ENCODE results near the gene PIBF1. TPM values are rescaled to one million over a fixed set of nuclear protein-coding genes. Genes with fewer than 3 reads are reported as not detected.
"Not testable (repeated sequence)": the region's sequence is repeated elsewhere in the genome, so short reads cannot be mapped to it uniquely, and the experiment has no call there.

PIBF1 gene
- total and polyA plus RNA-seq, 4 donors = 1.5 to 29.4 (median 18.0) TPM

DNA sequence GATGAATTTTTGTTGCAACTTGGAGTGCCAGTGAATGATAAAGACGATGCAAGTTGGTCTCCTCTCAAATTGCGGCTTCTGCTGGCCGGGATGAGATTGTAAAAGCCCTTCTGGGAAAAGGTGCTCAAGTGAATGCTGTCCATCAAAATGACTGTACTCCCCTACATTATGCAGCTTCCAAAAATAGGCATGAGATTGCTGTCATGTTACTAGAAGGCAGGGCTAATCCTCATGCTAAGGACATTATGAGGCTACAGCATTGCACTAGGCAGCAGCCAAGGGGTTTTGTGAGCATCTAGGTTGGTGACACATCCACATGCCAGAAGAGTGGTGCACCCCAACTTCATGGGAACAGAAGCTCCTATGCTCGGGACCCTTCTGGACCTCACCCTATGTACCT lies 254.6 kb downstream of the PIBF1 start:
- intact Hi-C loops (cut with DNase I) = no loop called here

DNA sequence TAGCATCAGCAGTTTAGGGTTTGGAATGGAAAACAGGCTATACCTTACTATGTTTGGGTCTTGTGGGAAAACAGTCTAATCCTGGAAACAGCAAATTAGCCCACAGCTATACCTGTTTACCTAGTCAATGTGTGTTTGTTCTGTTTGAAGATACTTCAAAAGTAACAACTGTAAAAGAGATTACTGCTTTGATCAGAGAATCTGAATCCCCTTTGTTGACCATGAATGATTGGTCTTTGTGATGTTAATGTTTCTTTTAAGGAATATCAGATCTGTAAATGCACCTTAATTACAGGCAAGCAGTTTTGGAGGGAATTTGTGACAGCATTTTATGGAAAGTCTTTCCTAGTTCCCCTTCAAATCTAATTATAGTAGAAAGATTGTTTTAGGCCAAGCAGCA lies 256.1 kb downstream of the PIBF1 start:
- H3K27me3 ChIP-seq (ENCODE audit: control insufficient read depth in 1 of 2, insufficient read depth in 2 of 2, low read length in 1 of 2) = no peaks in the 10 kb centered on the region
- intact Hi-C loops (cut with DNase I) = no loop called here
- H3K27ac ChIP-seq (ENCODE audit: low read depth in 1 of 2, low read length in 2 of 2) = no peak overlapping the region
- H3K9me3 ChIP-seq (ENCODE audit: control insufficient read depth, low read length) = no peaks in the 10 kb centered on the region
- H3K4me3 ChIP-seq (ENCODE audit: low read length in 2 of 2) = no peak overlapping the region
- ATAC-seq (ENCODE audit: low FRiP score) (no peak), DNase-seq (no peak)
- no peaks in the 10 kb centered on the region for H3K36me3 ChIP-seq (ENCODE audit: control insufficient read depth in 1 of 2, insufficient read depth in 2 of 2, low read length in 1 of 2)
- no peaks in the 10 kb centered on the region for H3K4me1 ChIP-seq (ENCODE audit: control insufficient read depth in 1 of 2, insufficient read depth in 2 of 2, low read length in 2 of 2)

More for the DNA sequence above, 254.6 kb downstream of the PIBF1 start:
- ATAC-seq (ENCODE audit: low FRiP score) (no peak), DNase-seq (no peak)
- Histone ChIP-seq H3K4me1 (ENCODE audit: control insufficient read depth in 1 of 2, insufficient read depth in 2 of 2, low read length in 2 of 2) (no peaks in the 10 kb centered on the region), H3K27me3 (ENCODE audit: control insufficient read depth in 1 of 2, insufficient read depth in 2 of 2, low read length in 1 of 2) (no peaks in the 10 kb centered on the region), H3K36me3 (ENCODE audit: control insufficient read depth in 1 of 2, insufficient read depth in 2 of 2, low read length in 1 of 2) (no peaks in the 10 kb centered on the region), H3K9me3 (ENCODE audit: control insufficient read depth, low read length) (no peaks in the 10 kb centered on the region), H3K27ac (ENCODE audit: low read depth in 1 of 2, low read length in 2 of 2) (no peak overlapping the region), H3K4me3 (ENCODE audit: low read length in 2 of 2) (no peak overlapping the region)
- 92 to 95% methylated on average over 4 of the region's 4 CpGs for WGBS, 2 donors

- Histone ChIP-seq H3K27ac (ENCODE audit: low read depth in 1 of 2, low read length in 2 of 2) (no peak overlapping the region), H3K4me3 (ENCODE audit: low read length in 2 of 2) (no peak overlapping the region), H3K36me3 (ENCODE audit: control insufficient read depth in 1 of 2, insufficient read depth in 2 of 2, low read length in 1 of 2) (no peaks in the 10 kb centered on the region), H3K27me3 (ENCODE audit: control insufficient read depth in 1 of 2, insufficient read depth in 2 of 2, low read length in 1 of 2) (no peaks in the 10 kb centered on the region), H3K4me1 (ENCODE audit: control insufficient read depth in 1 of 2, insufficient read depth in 2 of 2, low read length in 2 of 2) (no peaks in the 10 kb centered on the region), H3K9me3 (ENCODE audit: control insufficient read depth, low read length) (no peaks in the 10 kb centered on the region)
- ATAC-seq (ENCODE audit: low FRiP score) (no peak), DNase-seq (no peak)
- intact Hi-C loops (cut with DNase I) = no loop called here
- 84 to 86% methylated on average over 2 of the region's 2 CpGs for WGBS, 2 donors
These were observed 257.5 kb downstream of the PIBF1 start for GRCh38 chr13:73039201-73040108.

DNA sequence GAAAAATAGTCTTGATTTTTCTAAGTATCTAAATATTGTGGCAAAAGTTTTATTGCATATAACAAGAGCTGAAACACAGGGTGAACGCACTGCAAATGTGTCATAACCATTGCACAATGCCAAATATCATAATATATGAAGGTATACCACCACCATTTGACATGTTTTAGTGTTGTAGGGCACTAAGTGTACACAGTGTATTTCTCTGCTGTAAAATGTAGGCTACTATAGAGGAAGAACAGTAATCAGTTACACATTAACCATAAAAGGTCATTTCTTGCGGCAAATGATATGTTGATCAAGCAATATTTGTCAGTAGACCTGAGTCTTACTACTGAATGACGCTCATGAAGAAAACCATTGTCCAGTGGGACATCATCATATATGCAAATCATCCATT lies 258.6 kb downstream of the PIBF1 start:
- H3K4me3 ChIP-seq (ENCODE audit: low read length in 2 of 2) = no peak overlapping the region
- no peaks in the 10 kb centered on the region for H3K27me3 ChIP-seq (ENCODE audit: control insufficient read depth in 1 of 2, insufficient read depth in 2 of 2, low read length in 1 of 2)
- no peaks in the 10 kb centered on the region for H3K36me3 ChIP-seq (ENCODE audit: control insufficient read depth in 1 of 2, insufficient read depth in 2 of 2, low read length in 1 of 2)
- H3K4me1 ChIP-seq (ENCODE audit: control insufficient read depth in 1 of 2, insufficient read depth in 2 of 2, low read length in 2 of 2) = no peaks in the 10 kb centered on the region
- DNase-seq = no peak
- no peak for ATAC-seq (ENCODE audit: low FRiP score)
- H3K9me3 ChIP-seq (ENCODE audit: control insufficient read depth, low read length) = no peaks in the 10 kb centered on the region
- intact Hi-C loops (cut with DNase I) = no loop called here
- WGBS, 2 donors = 87 to 89% methylated on average over 3 of the region's 3 CpGs
- H3K27ac ChIP-seq (ENCODE audit: low read depth in 1 of 2, low read length in 2 of 2) = no peak overlapping the region

DNA sequence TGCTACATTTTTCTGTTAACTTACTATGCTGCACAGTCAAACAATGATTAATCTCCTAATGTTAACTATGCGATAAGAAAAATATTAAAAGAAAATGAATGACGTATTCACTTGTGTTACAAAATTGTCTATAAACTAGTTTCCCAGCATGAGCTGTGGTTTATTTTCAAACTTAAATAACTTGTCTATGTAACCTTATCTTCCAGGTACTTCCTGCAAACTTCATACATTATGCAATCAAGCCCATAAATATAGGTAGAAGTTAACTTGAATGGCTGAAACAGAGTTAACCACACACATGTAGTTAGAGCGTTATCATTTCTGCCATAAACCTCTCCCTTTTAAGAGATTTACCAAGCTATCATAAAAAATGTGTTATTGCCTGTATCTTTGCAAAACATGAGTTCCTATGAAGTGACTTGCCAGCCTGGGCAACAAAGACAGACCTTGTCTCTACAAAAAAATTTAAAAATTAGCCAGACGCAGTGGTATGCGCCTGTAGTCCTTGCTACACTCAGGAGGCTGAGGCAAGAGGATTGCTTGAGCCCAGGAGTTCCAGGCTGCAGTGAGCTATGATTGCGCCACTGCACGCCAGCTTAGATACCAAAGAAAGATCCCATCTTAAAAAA lies 259.1 kb downstream of the PIBF1 start:
- intact Hi-C loops (cut with DNase I) = no loop called here
- Histone ChIP-seq H3K9me3 (ENCODE audit: control insufficient read depth, low read length) (no peaks in the 10 kb centered on the region), H3K27me3 (ENCODE audit: control insufficient read depth in 1 of 2, insufficient read depth in 2 of 2, low read length in 1 of 2) (no peaks in the 10 kb centered on the region), H3K4me3 (ENCODE audit: low read length in 2 of 2) (no peak overlapping the region), H3K36me3 (ENCODE audit: control insufficient read depth in 1 of 2, insufficient read depth in 2 of 2, low read length in 1 of 2) (no peaks in the 10 kb centered on the region), H3K4me1 (ENCODE audit: control insufficient read depth in 1 of 2, insufficient read depth in 2 of 2, low read length in 2 of 2) (no peaks in the 10 kb centered on the region), H3K27ac (ENCODE audit: low read depth in 1 of 2, low read length in 2 of 2) (no peak overlapping the region)
- WGBS, 2 donors = 79 to 80% methylated on average over 7 of the region's 7 CpGs
- DNase-seq (no peak), ATAC-seq (ENCODE audit: low FRiP score) (no peak)

GRCh38 chr13:73045031-73045430 lies 263.1 kb downstream of the PIBF1 start:
- Histone ChIP-seq H3K4me1 (ENCODE audit: control insufficient read depth in 1 of 2, insufficient read depth in 2 of 2, low read length in 2 of 2) (no peaks in the 10 kb centered on the region), H3K9me3 (ENCODE audit: control insufficient read depth, low read length) (no peaks in the 10 kb centered on the region), H3K4me3 (ENCODE audit: low read length in 2 of 2) (no peak overlapping the region), H3K27me3 (ENCODE audit: control insufficient read depth in 1 of 2, insufficient read depth in 2 of 2, low read length in 1 of 2) (no peaks in the 10 kb centered on the region), H3K27ac (ENCODE audit: low read depth in 1 of 2, low read length in 2 of 2) (no peak overlapping the region), H3K36me3 (ENCODE audit: control insufficient read depth in 1 of 2, insufficient read depth in 2 of 2, low read length in 1 of 2) (no peaks in the 10 kb centered on the region)
- DNase-seq (no peak), ATAC-seq (ENCODE audit: low FRiP score) (no peak)
- intact Hi-C loops (cut with DNase I) = no loop called here
- WGBS, 2 donors = 90 to 96% methylated on average over 6 of the region's 6 CpGs

DNA sequence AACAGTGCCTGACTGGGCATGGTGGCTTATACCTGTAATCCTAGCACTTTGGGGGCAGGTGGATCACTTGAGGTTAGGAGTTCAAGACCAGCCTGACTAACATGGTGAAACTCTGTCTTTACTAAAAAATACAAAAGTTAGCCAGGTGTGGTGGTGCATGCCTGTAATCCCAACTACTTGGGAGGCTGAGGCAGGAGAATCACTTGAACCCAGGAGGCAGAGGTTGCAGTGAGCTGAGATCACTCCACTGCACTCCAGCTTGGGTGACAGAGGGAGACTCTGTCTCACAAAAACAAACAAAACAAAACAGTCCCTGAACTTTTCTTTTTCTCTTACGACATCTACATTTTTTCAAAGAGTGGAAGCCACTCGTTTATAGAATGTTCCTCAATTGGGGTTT lies 266.7 kb downstream of the PIBF1 start:
- H3K4me1 ChIP-seq (ENCODE audit: control insufficient read depth in 1 of 2, insufficient read depth in 2 of 2, low read length in 2 of 2); DNase-seq; H3K9me3 ChIP-seq (ENCODE audit: control insufficient read depth, low read length); H3K36me3 ChIP-seq (ENCODE audit: control insufficient read depth in 1 of 2, insufficient read depth in 2 of 2, low read length in 1 of 2); H3K27ac ChIP-seq (ENCODE audit: low read depth in 1 of 2, low read length in 2 of 2); intact Hi-C loops (cut with DNase I); H3K4me3 ChIP-seq (ENCODE audit: low read length in 2 of 2); H3K27me3 ChIP-seq (ENCODE audit: control insufficient read depth in 1 of 2, insufficient read depth in 2 of 2, low read length in 1 of 2); ATAC-seq (ENCODE audit: low FRiP score): not testable (repeated sequence)
- 81 to 85% methylated on average over 2 of the region's 2 CpGs for WGBS, 2 donors

GRCh38 chr13:73054712-73055111 lies 272.8 kb downstream of the PIBF1 start:
- Histone ChIP-seq H3K4me1 (ENCODE audit: control insufficient read depth in 1 of 2, insufficient read depth in 2 of 2, low read length in 2 of 2) (no peaks in the 10 kb centered on the region), H3K27me3 (ENCODE audit: control insufficient read depth in 1 of 2, insufficient read depth in 2 of 2, low read length in 1 of 2) (no peaks in the 10 kb centered on the region), H3K4me3 (ENCODE audit: low read length in 2 of 2) (no peak overlapping the region), H3K9me3 (ENCODE audit: control insufficient read depth, low read length) (no peaks in the 10 kb centered on the region), H3K36me3 (ENCODE audit: control insufficient read depth in 1 of 2, insufficient read depth in 2 of 2, low read length in 1 of 2) (no peaks in the 10 kb centered on the region), H3K27ac (ENCODE audit: low read depth in 1 of 2, low read length in 2 of 2) (no peak overlapping the region)
- 66 to 68% methylated on average over 5 of the region's 5 CpGs for WGBS, 2 donors
- ATAC-seq (ENCODE audit: low FRiP score) = no peak
- no peak for DNase-seq
- intact Hi-C loops (cut with DNase I) = loop anchor here in 1 of 2 donors (5.0 kb wide), 1 partner anchor 218 kb away; no protein-coding TSS in a partner anchor
